ENCODE data around the gene NSMCE4A.
"Not testable (repeated sequence)": the region's sequence is repeated elsewhere in the genome, so short reads cannot be mapped to it uniquely, and the experiment has no call there.

DNA sequence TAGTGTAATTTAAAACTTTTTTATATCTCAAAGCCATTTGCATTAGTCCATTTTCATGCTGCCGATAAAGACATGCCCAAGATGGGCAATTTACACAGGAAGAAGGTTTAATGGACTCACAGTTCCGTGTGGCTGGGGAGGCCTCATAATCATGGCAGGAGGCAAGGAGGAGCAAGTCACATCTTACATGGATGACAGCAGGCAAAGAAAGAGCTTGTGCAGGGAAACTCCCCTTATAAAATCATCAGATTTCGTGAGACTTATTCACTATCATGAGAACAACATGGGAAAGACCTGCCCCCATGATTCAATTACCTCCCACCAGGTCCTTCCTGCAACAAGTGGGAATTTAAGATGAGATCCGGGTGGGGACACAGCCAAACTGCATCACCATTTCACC is 16.7 kb upstream of the NSMCE4A start:
- TF ChIP-seq, protein P1, sequence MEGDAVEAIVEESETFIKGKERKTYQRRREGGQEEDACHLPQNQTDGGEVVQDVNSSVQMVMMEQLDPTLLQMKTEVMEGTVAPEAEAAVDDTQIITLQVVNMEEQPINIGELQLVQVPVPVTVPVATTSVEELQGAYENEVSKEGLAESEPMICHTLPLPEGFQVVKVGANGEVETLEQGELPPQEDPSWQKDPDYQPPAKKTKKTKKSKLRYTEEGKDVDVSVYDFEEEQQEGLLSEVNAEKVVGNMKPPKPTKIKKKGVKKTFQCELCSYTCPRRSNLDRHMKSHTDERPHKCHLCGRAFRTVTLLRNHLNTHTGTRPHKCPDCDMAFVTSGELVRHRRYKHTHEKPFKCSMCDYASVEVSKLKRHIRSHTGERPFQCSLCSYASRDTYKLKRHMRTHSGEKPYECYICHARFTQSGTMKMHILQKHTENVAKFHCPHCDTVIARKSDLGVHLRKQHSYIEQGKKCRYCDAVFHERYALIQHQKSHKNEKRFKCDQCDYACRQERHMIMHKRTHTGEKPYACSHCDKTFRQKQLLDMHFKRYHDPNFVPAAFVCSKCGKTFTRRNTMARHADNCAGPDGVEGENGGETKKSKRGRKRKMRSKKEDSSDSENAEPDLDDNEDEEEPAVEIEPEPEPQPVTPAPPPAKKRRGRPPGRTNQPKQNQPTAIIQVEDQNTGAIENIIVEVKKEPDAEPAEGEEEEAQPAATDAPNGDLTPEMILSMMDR (IDR thresholded peaks at IDR 0.05) = not testable (repeated sequence)
- TF ChIP-seq POLR2A (IDR thresholded peaks at IDR 0.05; ENCODE audit: low read depth); POLR2AphosphoS5 (IDR thresholded peaks at IDR 0.05); EP300 (IDR thresholded peaks at IDR 0.05): not testable (repeated sequence)

Data from esophagus muscularis mucosa (tissue), 4 donors.